Epithelial cell of proximal tubule (primary cell): ENCODE measurements around the gene RUNX1. TPM values are rescaled to one million over a fixed set of nuclear protein-coding genes. Genes with fewer than 3 reads are reported as not detected.

Source experiments
- DNase-seq: peaks from one replicate; pipeline ENCODE4 v3.0.0-alpha.2; 2011; ENCODE audit warnings: low read depth
- H3K4me3 ChIP-seq: 2 replicates; pipeline ENCODE4 v1.5.1; 2011; ENCODE audit warnings: low read depth, mild to moderate bottlenecking, low read length
- CTCF ChIP-seq: conservative IDR thresholded peaks from 2 replicates; pipeline ENCODE4 v1.5.1; 2012; ENCODE audit warnings: low read depth, mild to moderate bottlenecking, low read length
- total RNA-seq: library from RNA; depleted of rRNA; stranded (reverse); fragments of >200 nt; gene quantifications from 2 replicates; pipeline ENCODE4 v1.2.3, GENCODE V29; 2015

RUNX1 gene
- total RNA-seq, 1 donor from 2014 or later = 11.3 TPM

- no peak for DNase-seq
- H3K4me3 ChIP-seq = no peak overlapping the region
- TF ChIP-seq CTCF = no peak
Measured at GRCh38 chr21:34977333-34977732, 71.8 kb downstream of the RUNX1 start.

GRCh38 chr21:34974162-34974981, 74.7 kb downstream of the RUNX1 start:
- no peak for TF ChIP-seq CTCF
- no peak overlapping the region for H3K4me3 ChIP-seq
- DNase-seq = peak; percentile 36

GRCh38 chr21:34973685-34974084, 75.4 kb downstream of the RUNX1 start:
- no peak for TF ChIP-seq CTCF
- DNase-seq = no peak
- no peak overlapping the region for H3K4me3 ChIP-seq

- no peak for DNase-seq
- no peak overlapping the region for H3K4me3 ChIP-seq
- no peak for TF ChIP-seq CTCF
Measured at GRCh38 chr21:34971656-34972055, 77.4 kb downstream of the RUNX1 start.

GRCh38 chr21:34970566-34970965, 78.5 kb downstream of the RUNX1 start:
- TF ChIP-seq CTCF = no peak
- no peak overlapping the region for H3K4me3 ChIP-seq
- DNase-seq = no peak

- TF ChIP-seq CTCF = no peak
- H3K4me3 ChIP-seq = no peak overlapping the region
- no peak for DNase-seq
Measured at GRCh38 chr21:34970167-34970500, 79.0 kb downstream of the RUNX1 start.
